H1 (cell line): Measurements from ENCODE around the gene NELFB. TPM values are rescaled to one million over a fixed set of nuclear protein-coding genes. Genes with fewer than 3 reads are reported as not detected.

ENCODE experiments used
- CTCF ChIA-PET: fragments of 300-600 bp; sonication (Branson Sonifier 250); formaldehyde crosslinking; loops from one replicate; lab custom pipeline; 2021; ENCODE audit not compliant: partially characterized antibody; lab: Charles Lee
- POLR2A ChIA-PET: fragments of 300-600 bp; sonication (Branson Sonifier 250); formaldehyde crosslinking; loops from one replicate; lab custom pipeline; 2021; ENCODE audit warnings: inconsistent platforms; ENCODE audit not compliant: partially characterized antibody; lab: Charles Lee
- DNase-seq, 2 experiments: peaks; one replicate each; pipeline versions ENCODE4 v3.0.0 to v3.0.0-alpha.2; 2010 to 2022; ENCODE audit warnings: low spot score in 2 of 2, low read depth in 1 of 2, mixed read lengths in 1 of 2
- FAIRE-seq: peaks from 2 replicates; lab custom pipeline; 2011; peaks lifted over from hg19 to GRCh38; lab: Jason Lieb, UNC
- H2AFZ ChIP-seq: 2 replicates; pipeline ENCODE4 v1.8.1; 2012; ENCODE audit warnings: low read length, inconsistent platforms
- H2AK5ac ChIP-seq: 2 replicates; pipeline ENCODE4 v1.6.1; 2013; ENCODE audit warnings: low read depth, low read length
- H2BK120ac ChIP-seq: replicated peaks from 2 replicates; pipeline ENCODE3; 2013; ENCODE audit warnings: low read depth, low read length, inconsistent platforms
- H2BK12ac ChIP-seq: 2 replicates; pipeline ENCODE4 v1.6.1; 2013; ENCODE audit warnings: low read depth, low read length
- H2BK15ac ChIP-seq: 2 replicates; pipeline ENCODE4 v1.6.1; 2013; ENCODE audit warnings: low read length
- H2BK20ac ChIP-seq: 2 replicates; pipeline ENCODE4 v1.6.1; 2013; ENCODE audit warnings: low read length
- H2BK5ac ChIP-seq: 2 replicates; pipeline ENCODE4 v1.6.1; 2013; ENCODE audit warnings: low read depth, low read length
- H3K14ac ChIP-seq: 2 replicates; pipeline ENCODE4 v1.6.1; 2013; ENCODE audit warnings: inconsistent platforms; ENCODE audit not compliant: insufficient read length
- H3K18ac ChIP-seq: 2 replicates; pipeline ENCODE4 v1.6.1; 2013; ENCODE audit warnings: low read length; ENCODE audit errors: extremely low read depth
- H3K23ac ChIP-seq: 2 replicates; pipeline ENCODE4 v1.6.1; 2013; ENCODE audit warnings: inconsistent platforms; ENCODE audit not compliant: insufficient read length
- H3K23me2 ChIP-seq: 2 replicates; pipeline ENCODE4 v1.6.1; 2013; ENCODE audit warnings: low read depth, low read length
- H3K27ac ChIP-seq: 2 replicates; pipeline ENCODE4 v1.6.1; 2011; ENCODE audit warnings: low read depth, low read length, inconsistent platforms
- H3K27me3 ChIP-seq, 4 experiments: replicated peaks in 1 of 4; 1 replicate in 1 of 4; 2 replicates in 3 of 4; pipeline versions ENCODE4 v1.6.1 to v1.8.1; 2011 to 2013; ENCODE audit warnings: low read length in 3 of 4, mild to moderate bottlenecking in 3 of 4, inconsistent platforms in 2 of 4, mixed read lengths in 2 of 4, moderate library complexity in 1 of 4; ENCODE audit not compliant: control insufficient read depth in 3 of 4, insufficient read depth in 3 of 4; ENCODE audit errors: extremely low read depth in 1 of 4
- H3K36me3 ChIP-seq, 4 experiments: 2 replicates each; pipeline versions ENCODE4 v1.6.1 to v1.8.1; 2011 to 2013; ENCODE audit warnings: mild to moderate bottlenecking in 4 of 4, low read length in 3 of 4, moderate library complexity in 2 of 4, control low read depth in 1 of 4, inconsistent platforms in 1 of 4; ENCODE audit not compliant: insufficient read depth in 4 of 4, control insufficient read depth in 2 of 4
- H3K4ac ChIP-seq: replicated peaks from 2 replicates; pipeline ENCODE3; 2013; ENCODE audit warnings: low read length, low read depth, mixed read lengths, inconsistent platforms; ENCODE audit not compliant: insufficient read length
- H3K4me1 ChIP-seq, 4 experiments: replicated peaks in 1 of 4; 1 replicate in 1 of 4; 2 replicates in 3 of 4; pipeline versions ENCODE4 v1.6.1 to v1.8.1; 2011 to 2013; ENCODE audit warnings: low read length in 3 of 4, inconsistent platforms in 2 of 4, mixed read lengths in 1 of 4; ENCODE audit not compliant: insufficient read depth in 4 of 4, control insufficient read depth in 3 of 4
- H3K4me2 ChIP-seq, 2 experiments: 2 replicates each; pipeline versions ENCODE4 v1.6.1 to v1.8.1; 2011 to 2013; ENCODE audit warnings: low read depth in 2 of 2, low read length in 2 of 2, control low read depth in 1 of 2, inconsistent platforms in 1 of 2, mild to moderate bottlenecking in 1 of 2; ENCODE audit not compliant: insufficient read depth in 1 of 2
- H3K4me3 ChIP-seq, 4 experiments: fragments of 200-600, 300-600 bp in 1 of 4; sonication (generic), shearing (Covaris generic), sonication (Bioruptor Twin) in 1 of 4; 2 replicates each; pipeline versions ENCODE4 v1.5.1 to v1.8.1; 2011 to 2016; ENCODE audit warnings: low read length in 4 of 4, low read depth in 3 of 4, control low read depth in 2 of 4, inconsistent platforms in 2 of 4, mild to moderate bottlenecking in 2 of 4, mixed read lengths in 1 of 4, moderate library complexity in 1 of 4; ENCODE audit not compliant: insufficient read depth in 2 of 4; ENCODE audit errors: extremely low read depth in 1 of 4
- H3K56ac ChIP-seq: replicated peaks from 2 replicates; pipeline ENCODE3; 2013; ENCODE audit warnings: low read depth, mild to moderate bottlenecking, mixed read lengths, low read length, inconsistent platforms; ENCODE audit not compliant: insufficient read length
- H3K79me1 ChIP-seq: 2 replicates; pipeline ENCODE4 v1.6.1; 2013; ENCODE audit warnings: low read depth, low read length, control low read depth
- H3K79me2 ChIP-seq, 2 experiments: 2 replicates each; pipeline versions ENCODE4 v1.6.1 to v1.8.1; 2012 to 2013; ENCODE audit warnings: low read length in 2 of 2, mild to moderate bottlenecking in 2 of 2, inconsistent platforms in 1 of 2; ENCODE audit not compliant: insufficient read depth in 2 of 2, control insufficient read depth in 1 of 2
- H3K9ac ChIP-seq, 4 experiments: replicated peaks in 1 of 4; 1 replicate in 1 of 4; 2 replicates in 3 of 4; pipeline versions ENCODE4 v1.6.1 to v1.8.1; 2011 to 2013; ENCODE audit warnings: low read depth in 3 of 4, low read length in 3 of 4, control low read depth in 2 of 4, mild to moderate bottlenecking in 2 of 4, moderate library complexity in 2 of 4, inconsistent platforms in 1 of 4; ENCODE audit errors: extremely low read depth in 1 of 4
- H3K9me3 ChIP-seq, 2 experiments: 2 replicates each; pipeline versions ENCODE4 v1.6.1 to v1.8.1; 2012 to 2013; ENCODE audit warnings: mild to moderate bottlenecking in 2 of 2, moderate library complexity in 2 of 2, control low read depth in 1 of 2, inconsistent platforms in 1 of 2, low read depth in 1 of 2, low read length in 1 of 2, mixed read lengths in 1 of 2; ENCODE audit not compliant: insufficient read depth in 2 of 2
- H4K20me1 ChIP-seq, 2 experiments: replicated peaks in 1 of 2; 2 replicates each; pipeline versions ENCODE3 to v1.8.1; 2011 to 2013; ENCODE audit warnings: inconsistent platforms in 2 of 2, low read length in 2 of 2, mild to moderate bottlenecking in 1 of 2; ENCODE audit not compliant: insufficient read depth in 2 of 2, control insufficient read depth in 1 of 2
- H4K5ac ChIP-seq: 2 replicates; pipeline ENCODE4 v1.6.1; 2013; ENCODE audit warnings: low read length, low read depth, mixed read lengths, inconsistent platforms; ENCODE audit not compliant: insufficient read length
- H4K8ac ChIP-seq: 2 replicates; pipeline ENCODE4 v1.8.0; 2013; ENCODE audit warnings: mild to moderate bottlenecking, moderate library complexity, low read length, inconsistent platforms; ENCODE audit not compliant: insufficient read depth; ENCODE audit errors: extremely low read depth
- H4K91ac ChIP-seq: replicated peaks from 2 replicates; pipeline ENCODE3; 2013; ENCODE audit warnings: low read length, mixed read lengths, inconsistent platforms; ENCODE audit not compliant: insufficient read length
- CTBP2 ChIP-seq: IDR thresholded peaks from 2 replicates; pipeline ENCODE4 v1.7.0; 2011; ENCODE audit warnings: borderline replicate concordance, mild to moderate bottlenecking, moderate library complexity, mixed read lengths, low read length; ENCODE audit not compliant: insufficient read depth, insufficient read length
- RNF2 ChIP-seq: fragments of 200-900, 300-1000 bp; sonication (generic); IDR thresholded peaks from 2 replicates; pipeline ENCODE4 v1.7.1; 2016; ENCODE audit warnings: borderline replicate concordance, low read depth, mild to moderate bottlenecking, antibody characterized with exemption, low read length; ENCODE audit not compliant: poor library complexity, severe bottlenecking; ENCODE audit errors: missing control alignments
- WGBS, 2 experiments: shearing (Covaris generic) in 1 of 2; methylation state at CpG; one replicate each; pipeline versions ENCODE4 v1.1.6 to v1.1.7; 2013 to 2015; ENCODE audit warnings: low lambda C conversion rate in 2 of 2, mixed read lengths in 2 of 2, inconsistent platforms in 1 of 2, low coverage in 1 of 2, missing lambda C conversion rate in 1 of 2; ENCODE audit not compliant: insufficient replicate concordance in 2 of 2, insufficient coverage in 1 of 2, insufficient read length in 1 of 2; ENCODE audit errors: extremely low coverage in 1 of 2, missing lambda C conversion rate in 1 of 2; 5-methylcytosine and 5-hydroxymethylcytosine counted together
- polyA plus RNA-seq, 7 experiments: library from polyadenylated mRNA; depleted of rRNA in 3 of 7; stranded (reverse) in 5 of 7; unstranded in 2 of 7; fragments of >200 nt in 5 of 7; fragments of 200-250 nt in 2 of 7; gene quantifications; 1 replicate in 5 of 7; 2 replicates in 1 of 7; 4 replicates in 1 of 7; pipeline versions ENCODE4 v1.2.1 to v1.2.3, GENCODE V29; 2011 to 2013; ENCODE audit warnings: missing spikeins in 2 of 7, mixed read lengths in 2 of 7
- total RNA-seq: library from RNA; stranded (reverse); fragmentation: NEBNext Ultra II Directional; extraction: Animal tissue kit (Norgen Biotek cat#: 25700); gene quantifications from 2 replicates; pipeline ENCODE4 v1.2.1, GENCODE V29; 2021

NELFB gene
- total and polyA plus RNA-seq, 2 of the 8 experiments (the other 6 are each of a cell fraction or from before 2014, with no cell fraction given) = 57.6 to 78.0 TPM

DNA sequence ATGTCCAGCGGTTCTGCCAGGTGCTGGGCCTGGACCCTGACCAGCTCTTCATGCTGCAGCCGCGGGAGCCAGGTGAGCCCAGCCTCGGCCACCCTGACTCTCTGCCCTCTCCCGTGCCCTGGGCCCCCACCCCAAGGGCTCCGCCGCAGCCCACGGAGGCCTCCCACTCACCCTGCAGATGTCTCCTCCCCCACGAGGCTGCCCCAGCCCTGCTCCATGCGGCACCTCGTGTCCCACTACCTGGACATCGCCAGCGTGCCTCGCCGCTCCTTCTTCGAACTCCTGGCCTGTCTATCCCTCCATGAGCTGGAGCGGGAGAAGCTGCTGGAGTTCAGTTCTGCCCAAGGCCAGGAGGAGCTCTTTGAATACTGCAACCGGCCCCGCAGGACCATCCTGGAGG lies 40.5 kb upstream of the NELFB start:
- H4K91ac ChIP-seq = no peak overlapping the region
- H3K27ac ChIP-seq = no peak overlapping the region

More for the DNA sequence above, 40.5 kb upstream of the NELFB start:
- ChIA-PET POLR2A (interaction anchor here (0.9 to 69.9 kb wide), 9 partner anchors 5 to 99 kb away, joined by 3 to 1462 read pairs (median 12); partner anchors contain the start of genes ANAPC2, CYSRT1, NDOR1 and NELFB), CTCF (interaction anchor here (0.8 to 4.0 kb wide), 15 partner anchors 8 to 189 kb away, joined by 3 to 31 read pairs (median 4); partner anchors contain the start of genes ANAPC2, CYSRT1, RNF208 and RNF224)
- H2BK20ac ChIP-seq = no peak overlapping the region
- DNase-seq = no peak
- H3K4ac ChIP-seq = no peak overlapping the region
- no peak overlapping the region for H3K56ac ChIP-seq
- H3K23me2 ChIP-seq = no peaks in the 10 kb centered on the region
- TF ChIP-seq RNF2 = no peak
- no peak for TF ChIP-seq CTBP2
- FAIRE-seq = no peak
- no peak overlapping the region for H2AFZ ChIP-seq
- no peak overlapping the region for H2BK120ac ChIP-seq
- H2BK12ac ChIP-seq = no peak overlapping the region
- no peak overlapping the region for H3K18ac ChIP-seq
- H3K79me1 ChIP-seq = no peaks in the 10 kb centered on the region; the same call in 1 of the 2 replicates
- H2AK5ac ChIP-seq = no peak overlapping the region
- peaks cover 0 to 22% (median 7%) of the 10 kb centered on the region in 4 experiments; a peak in 7 of 8 replicates for H3K36me3 ChIP-seq
- no peak overlapping the region for H4K8ac ChIP-seq
- H2BK15ac ChIP-seq = no peak overlapping the region
- no peaks in the 10 kb centered on the region for H3K27me3 ChIP-seq
- H3K79me2 ChIP-seq = no peaks in the 10 kb centered on the region
- peaks cover 0 to 6% (median 4%) of the 10 kb centered on the region in 4 experiments; a peak in 5 of 7 replicates for H3K4me1 ChIP-seq
- no peak overlapping the region for H3K4me2 ChIP-seq
- H3K23ac ChIP-seq = no peak overlapping the region
- 87% methylated on average over 13 of the region's 19 CpGs; no CpG with 5 or more reads in 1 of the 2 experiments for WGBS, 2 experiments
- H3K4me3 ChIP-seq = no peak overlapping the region
- peaks cover 0 to 15% of the 10 kb centered on the region in 2 experiments for H4K20me1 ChIP-seq
- no peak overlapping the region for H4K5ac ChIP-seq
- no peak overlapping the region for H3K9ac ChIP-seq
- no peak overlapping the region for H2BK5ac ChIP-seq
- no peaks in the 10 kb centered on the region for H3K9me3 ChIP-seq
- no peak overlapping the region for H3K14ac ChIP-seq
